SK-N-SH treated with all-trans-retinoic acid at 6 μM for 48 hours (cell line): Measurements from ENCODE around the gene SFMBT1.

Experiments used
- ATAC-seq: fragments of 200-7000 bp; cut with Tn5 transposase; 3 replicates; pipeline ENCODE4 v1.9.1; 2020; ENCODE audit warnings: mild to moderate bottlenecking, moderate library complexity
- ARNTL ChIP-seq: fragments of 450-650 bp; formaldehyde crosslinking; IDR thresholded peaks from 2 replicates; pipeline ENCODE4 v1.5.0; 2020; ENCODE audit warnings: low read depth, mild to moderate bottlenecking, moderate library complexity, borderline replicate concordance
- BACH2 ChIP-seq: fragments of 250-450 bp; sonication (Bioruptor Pico); IDR thresholded peaks from 2 replicates; pipeline ENCODE4 v1.9.0; 2021; ENCODE audit warnings: mild to moderate bottlenecking, borderline replicate concordance
- CSDC2 ChIP-seq: fragments of 250-450 bp; sonication (Bioruptor Pico); IDR thresholded peaks from 2 replicates; pipeline ENCODE4 v1.5.0; 2020; ENCODE audit warnings: mild to moderate bottlenecking, moderate library complexity
- ESRRG ChIP-seq: fragments of 250-450 bp; sonication (Bioruptor Pico); IDR thresholded peaks from 2 replicates; pipeline ENCODE4 v1.6.1; 2021; ENCODE audit warnings: mild to moderate bottlenecking
- GLIS3 ChIP-seq: fragments of 250-450 bp; sonication (Bioruptor Pico); IDR thresholded peaks from 2 replicates; pipeline ENCODE4 v1.5.0; 2020; ENCODE audit warnings: mild to moderate bottlenecking, moderate library complexity
- OSR1 ChIP-seq: fragments of 250-450 bp; sonication (Bioruptor Pico); IDR thresholded peaks from 2 replicates; pipeline ENCODE4 v1.8.0; 2022; ENCODE audit warnings: moderate library complexity, mild to moderate bottlenecking, inconsistent platforms
- PPARA ChIP-seq: fragments of 250-450 bp; sonication (Bioruptor Pico); IDR thresholded peaks from 2 replicates; pipeline ENCODE4 v1.5.0; 2020; ENCODE audit warnings: mild to moderate bottlenecking, borderline replicate concordance
- RARB ChIP-seq: fragments of 250-450 bp; sonication (Bioruptor Pico); IDR thresholded peaks from 2 replicates; pipeline ENCODE4 v1.8.0; 2021; ENCODE audit warnings: mild to moderate bottlenecking, moderate library complexity
- SNAI2 ChIP-seq: fragments of 250-450 bp; sonication (Bioruptor Pico); IDR thresholded peaks from 2 replicates; pipeline ENCODE4 v1.5.0; 2020; ENCODE audit warnings: mild to moderate bottlenecking, moderate library complexity
- TCF4 ChIP-seq: fragments of 250-450 bp; sonication (Bioruptor Pico); IDR thresholded peaks from 2 replicates; pipeline ENCODE4 v1.8.0; 2021; ENCODE audit warnings: mild to moderate bottlenecking, moderate library complexity, borderline replicate concordance
- TOX ChIP-seq: fragments of 250-450 bp; sonication (Bioruptor Pico); IDR thresholded peaks from 2 replicates; pipeline ENCODE4 v1.8.0; 2021; ENCODE audit warnings: mild to moderate bottlenecking, moderate library complexity, borderline replicate concordance
- ZFP3 ChIP-seq: fragments of 250-450 bp; sonication (Bioruptor Pico); IDR thresholded peaks from 2 replicates; pipeline ENCODE4 v1.5.0; 2020; ENCODE audit warnings: mild to moderate bottlenecking, moderate library complexity
- ZFP30 ChIP-seq: fragments of 450-650 bp; formaldehyde crosslinking; IDR thresholded peaks from 2 replicates; pipeline ENCODE4 v1.5.0; 2022; ENCODE audit warnings: mild to moderate bottlenecking, moderate library complexity
- ZNF565 ChIP-seq: fragments of 450-650 bp; formaldehyde crosslinking; conservative IDR thresholded peaks from 2 replicates; pipeline ENCODE4 v1.5.0; 2020; ENCODE audit warnings: low read depth, mild to moderate bottlenecking, moderate library complexity
- ZNF70 ChIP-seq: fragments of 450-650 bp; formaldehyde crosslinking; IDR thresholded peaks from 2 replicates; pipeline ENCODE4 v1.5.0; 2020; ENCODE audit warnings: mild to moderate bottlenecking, moderate library complexity
- ZNF8 ChIP-seq: fragments of 450-650 bp; formaldehyde crosslinking; IDR thresholded peaks from 2 replicates; pipeline ENCODE4 v1.5.0; 2020; ENCODE audit warnings: mild to moderate bottlenecking, moderate library complexity
- TF ChIP-seq, protein P1 (sequence below): fragments of 250-450 bp; sonication (Bioruptor Pico); IDR thresholded peaks from 2 replicates; pipeline ENCODE4 v1.8.0; 2021; ENCODE audit warnings: low read depth, mild to moderate bottlenecking, moderate library complexity, borderline replicate concordance
- TF ChIP-seq, protein P2 (sequence below): fragments of 250-450 bp; sonication (Bioruptor Pico); IDR thresholded peaks from 2 replicates; pipeline ENCODE4 v1.8.0; 2020; ENCODE audit warnings: mild to moderate bottlenecking, moderate library complexity, borderline replicate concordance
- TF ChIP-seq, protein P3 (sequence below): fragments of 250-450 bp; sonication (Bioruptor Pico); IDR thresholded peaks from 2 replicates; pipeline ENCODE4 v1.5.0; 2020; ENCODE audit warnings: mild to moderate bottlenecking, moderate library complexity
- TF ChIP-seq, protein P4 (sequence below): fragments of 250-450 bp; sonication (Bioruptor Pico); IDR thresholded peaks from 2 replicates; pipeline ENCODE4 v1.5.1; 2020; ENCODE audit warnings: low read depth, mild to moderate bottlenecking, moderate library complexity
- TF ChIP-seq, protein P5 (sequence below): fragments of 250-450 bp; sonication (Bioruptor Pico); IDR thresholded peaks from 2 replicates; pipeline ENCODE4 v1.5.1; 2021; ENCODE audit warnings: mild to moderate bottlenecking, moderate library complexity

Gene SFMBT1

DNA sequence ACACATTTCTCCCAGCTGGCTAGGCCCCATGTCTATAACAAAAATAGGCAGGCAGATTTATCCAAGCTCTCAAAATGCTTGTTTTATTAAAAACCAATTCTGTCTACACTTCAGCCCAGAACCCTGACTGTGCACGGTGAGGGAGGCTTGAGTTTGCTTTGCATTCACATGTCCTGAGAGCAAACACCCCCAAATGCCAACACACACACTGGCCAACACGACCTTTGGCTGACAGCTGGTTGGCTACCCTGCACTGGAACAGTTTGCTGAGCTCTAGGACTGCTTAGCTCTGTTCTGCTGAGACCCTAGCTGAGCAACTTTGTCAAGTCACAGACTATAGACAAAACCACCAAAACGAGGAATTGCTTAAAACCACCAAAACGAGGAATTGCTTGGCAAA is 152.2 kb downstream of the SFMBT1 start:
- TF ChIP-seq PPARA (CRISPR knock-in tag) = no peak
- TF ChIP-seq, protein P1, sequence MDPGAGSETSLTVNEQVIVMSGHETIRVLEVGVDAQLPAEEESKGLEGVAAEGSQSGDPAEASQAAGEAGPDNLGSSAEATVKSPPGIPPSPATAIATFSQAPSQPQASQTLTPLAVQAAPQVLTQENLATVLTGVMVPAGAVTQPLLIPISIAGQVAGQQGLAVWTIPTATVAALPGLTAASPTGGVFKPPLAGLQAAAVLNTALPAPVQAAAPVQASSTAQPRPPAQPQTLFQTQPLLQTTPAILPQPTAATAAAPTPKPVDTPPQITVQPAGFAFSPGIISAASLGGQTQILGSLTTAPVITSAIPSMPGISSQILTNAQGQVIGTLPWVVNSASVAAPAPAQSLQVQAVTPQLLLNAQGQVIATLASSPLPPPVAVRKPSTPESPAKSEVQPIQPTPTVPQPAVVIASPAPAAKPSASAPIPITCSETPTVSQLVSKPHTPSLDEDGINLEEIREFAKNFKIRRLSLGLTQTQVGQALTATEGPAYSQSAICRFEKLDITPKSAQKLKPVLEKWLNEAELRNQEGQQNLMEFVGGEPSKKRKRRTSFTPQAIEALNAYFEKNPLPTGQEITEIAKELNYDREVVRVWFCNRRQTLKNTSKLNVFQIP (CRISPR knock-in tag) = no peak
- no peak for TF ChIP-seq TCF4 (CRISPR knock-in tag)
- no peak for TF ChIP-seq OSR1 (CRISPR knock-in tag)
- no peak for TF ChIP-seq ESRRG (CRISPR knock-in tag)
- no peak for TF ChIP-seq ARNTL (CRISPR knock-in tag)
- no peak for TF ChIP-seq SNAI2
- TF ChIP-seq, protein P2, sequence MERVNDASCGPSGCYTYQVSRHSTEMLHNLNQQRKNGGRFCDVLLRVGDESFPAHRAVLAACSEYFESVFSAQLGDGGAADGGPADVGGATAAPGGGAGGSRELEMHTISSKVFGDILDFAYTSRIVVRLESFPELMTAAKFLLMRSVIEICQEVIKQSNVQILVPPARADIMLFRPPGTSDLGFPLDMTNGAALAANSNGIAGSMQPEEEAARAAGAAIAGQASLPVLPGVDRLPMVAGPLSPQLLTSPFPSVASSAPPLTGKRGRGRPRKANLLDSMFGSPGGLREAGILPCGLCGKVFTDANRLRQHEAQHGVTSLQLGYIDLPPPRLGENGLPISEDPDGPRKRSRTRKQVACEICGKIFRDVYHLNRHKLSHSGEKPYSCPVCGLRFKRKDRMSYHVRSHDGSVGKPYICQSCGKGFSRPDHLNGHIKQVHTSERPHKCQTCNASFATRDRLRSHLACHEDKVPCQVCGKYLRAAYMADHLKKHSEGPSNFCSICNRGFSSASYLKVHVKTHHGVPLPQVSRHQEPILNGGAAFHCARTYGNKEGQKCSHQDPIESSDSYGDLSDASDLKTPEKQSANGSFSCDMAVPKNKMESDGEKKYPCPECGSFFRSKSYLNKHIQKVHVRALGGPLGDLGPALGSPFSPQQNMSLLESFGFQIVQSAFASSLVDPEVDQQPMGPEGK (CRISPR knock-in tag) = no peak
- no peak for TF ChIP-seq TOX (CRISPR knock-in tag)
- TF ChIP-seq, protein P3, sequence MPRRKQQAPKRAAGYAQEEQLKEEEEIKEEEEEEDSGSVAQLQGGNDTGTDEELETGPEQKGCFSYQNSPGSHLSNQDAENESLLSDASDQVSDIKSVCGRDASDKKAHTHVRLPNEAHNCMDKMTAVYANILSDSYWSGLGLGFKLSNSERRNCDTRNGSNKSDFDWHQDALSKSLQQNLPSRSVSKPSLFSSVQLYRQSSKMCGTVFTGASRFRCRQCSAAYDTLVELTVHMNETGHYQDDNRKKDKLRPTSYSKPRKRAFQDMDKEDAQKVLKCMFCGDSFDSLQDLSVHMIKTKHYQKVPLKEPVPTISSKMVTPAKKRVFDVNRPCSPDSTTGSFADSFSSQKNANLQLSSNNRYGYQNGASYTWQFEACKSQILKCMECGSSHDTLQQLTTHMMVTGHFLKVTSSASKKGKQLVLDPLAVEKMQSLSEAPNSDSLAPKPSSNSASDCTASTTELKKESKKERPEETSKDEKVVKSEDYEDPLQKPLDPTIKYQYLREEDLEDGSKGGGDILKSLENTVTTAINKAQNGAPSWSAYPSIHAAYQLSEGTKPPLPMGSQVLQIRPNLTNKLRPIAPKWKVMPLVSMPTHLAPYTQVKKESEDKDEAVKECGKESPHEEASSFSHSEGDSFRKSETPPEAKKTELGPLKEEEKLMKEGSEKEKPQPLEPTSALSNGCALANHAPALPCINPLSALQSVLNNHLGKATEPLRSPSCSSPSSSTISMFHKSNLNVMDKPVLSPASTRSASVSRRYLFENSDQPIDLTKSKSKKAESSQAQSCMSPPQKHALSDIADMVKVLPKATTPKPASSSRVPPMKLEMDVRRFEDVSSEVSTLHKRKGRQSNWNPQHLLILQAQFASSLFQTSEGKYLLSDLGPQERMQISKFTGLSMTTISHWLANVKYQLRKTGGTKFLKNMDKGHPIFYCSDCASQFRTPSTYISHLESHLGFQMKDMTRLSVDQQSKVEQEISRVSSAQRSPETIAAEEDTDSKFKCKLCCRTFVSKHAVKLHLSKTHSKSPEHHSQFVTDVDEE (CRISPR knock-in tag) = no peak
- TF ChIP-seq RARB (CRISPR knock-in tag) = no peak
- TF ChIP-seq GLIS3 = no peak
- no peak for TF ChIP-seq BACH2 (CRISPR knock-in tag)
- TF ChIP-seq CSDC2 (CRISPR knock-in tag) = no peak
- no peak for ATAC-seq

DNA sequence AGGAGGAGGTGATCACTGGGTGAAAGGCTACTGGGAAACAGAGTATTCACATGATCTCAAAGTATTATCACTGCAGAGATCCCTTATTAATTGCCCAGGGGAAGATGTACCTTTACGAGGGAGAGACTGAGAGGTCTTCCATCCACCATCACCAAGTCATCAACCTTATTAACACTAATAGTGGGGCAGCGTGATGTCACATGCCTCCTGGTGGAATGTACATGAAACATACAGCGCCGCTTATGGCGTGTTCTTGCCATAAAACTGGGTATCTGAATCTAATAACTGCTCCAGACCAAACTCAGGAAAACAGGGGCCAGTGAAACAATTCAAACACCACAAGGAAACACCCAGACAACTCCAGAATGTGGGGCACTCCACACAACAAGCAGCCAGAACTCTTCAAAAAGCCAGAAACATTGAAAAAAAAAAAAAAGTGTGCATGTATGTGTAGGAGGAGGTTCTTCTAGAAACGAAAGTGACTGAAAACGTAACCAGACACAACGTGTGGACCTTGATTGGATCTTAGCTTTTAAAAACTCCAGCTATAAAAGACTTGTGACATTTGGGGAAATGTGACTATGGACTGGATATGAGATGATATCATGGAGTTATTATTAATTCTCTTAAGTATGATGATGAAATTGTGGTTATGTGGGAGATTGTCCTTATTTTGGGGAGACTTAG is 153.1 kb downstream of the SFMBT1 start:
- no peak for ATAC-seq
- no peak for TF ChIP-seq GLIS3
- no peak for TF ChIP-seq RARB (CRISPR knock-in tag)
- no peak for TF ChIP-seq ZNF8 (CRISPR knock-in tag)
- no peak for TF ChIP-seq ZFP3
- no peak for TF ChIP-seq TCF4 (CRISPR knock-in tag)
- TF ChIP-seq, protein P4, sequence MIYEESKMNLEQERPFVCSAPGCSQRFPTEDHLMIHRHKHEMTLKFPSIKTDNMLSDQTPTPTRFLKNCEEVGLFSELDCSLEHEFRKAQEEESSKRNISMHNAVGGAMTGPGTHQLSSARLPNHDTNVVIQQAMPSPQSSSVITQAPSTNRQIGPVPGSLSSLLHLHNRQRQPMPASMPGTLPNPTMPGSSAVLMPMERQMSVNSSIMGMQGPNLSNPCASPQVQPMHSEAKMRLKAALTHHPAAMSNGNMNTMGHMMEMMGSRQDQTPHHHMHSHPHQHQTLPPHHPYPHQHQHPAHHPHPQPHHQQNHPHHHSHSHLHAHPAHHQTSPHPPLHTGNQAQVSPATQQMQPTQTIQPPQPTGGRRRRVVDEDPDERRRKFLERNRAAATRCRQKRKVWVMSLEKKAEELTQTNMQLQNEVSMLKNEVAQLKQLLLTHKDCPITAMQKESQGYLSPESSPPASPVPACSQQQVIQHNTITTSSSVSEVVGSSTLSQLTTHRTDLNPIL = no peak
- TF ChIP-seq ZNF565 (CRISPR knock-in tag) = no peak
- TF ChIP-seq PPARA (CRISPR knock-in tag) = no peak
- TF ChIP-seq ARNTL (CRISPR knock-in tag) = no peak
- no peak for TF ChIP-seq ZFP30
- TF ChIP-seq SNAI2 = no peak
- no peak for TF ChIP-seq ESRRG (CRISPR knock-in tag)
- no peak for TF ChIP-seq CSDC2 (CRISPR knock-in tag)
- TF ChIP-seq, protein P5, sequence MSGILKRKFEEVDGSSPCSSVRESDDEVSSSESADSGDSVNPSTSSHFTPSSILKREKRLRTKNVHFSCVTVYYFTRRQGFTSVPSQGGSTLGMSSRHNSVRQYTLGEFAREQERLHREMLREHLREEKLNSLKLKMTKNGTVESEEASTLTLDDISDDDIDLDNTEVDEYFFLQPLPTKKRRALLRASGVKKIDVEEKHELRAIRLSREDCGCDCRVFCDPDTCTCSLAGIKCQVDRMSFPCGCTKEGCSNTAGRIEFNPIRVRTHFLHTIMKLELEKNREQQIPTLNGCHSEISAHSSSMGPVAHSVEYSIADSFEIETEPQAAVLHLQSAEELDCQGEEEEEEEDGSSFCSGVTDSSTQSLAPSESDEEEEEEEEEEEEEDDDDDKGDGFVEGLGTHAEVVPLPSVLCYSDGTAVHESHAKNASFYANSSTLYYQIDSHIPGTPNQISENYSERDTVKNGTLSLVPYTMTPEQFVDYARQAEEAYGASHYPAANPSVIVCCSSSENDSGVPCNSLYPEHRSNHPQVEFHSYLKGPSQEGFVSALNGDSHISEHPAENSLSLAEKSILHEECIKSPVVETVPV = no peak
- TF ChIP-seq, protein P3 (CRISPR knock-in tag) = no peak
- TF ChIP-seq OSR1 (CRISPR knock-in tag) = no peak
- no peak for TF ChIP-seq ZNF70
- TF ChIP-seq, all 23 proteins: peak for 0
